ENCODE measurements around the gene HMG20B.
A peak's percentile ranks its signal among the peaks of the same experiment; 100 is the strongest.

Gene HMG20B

DNA sequence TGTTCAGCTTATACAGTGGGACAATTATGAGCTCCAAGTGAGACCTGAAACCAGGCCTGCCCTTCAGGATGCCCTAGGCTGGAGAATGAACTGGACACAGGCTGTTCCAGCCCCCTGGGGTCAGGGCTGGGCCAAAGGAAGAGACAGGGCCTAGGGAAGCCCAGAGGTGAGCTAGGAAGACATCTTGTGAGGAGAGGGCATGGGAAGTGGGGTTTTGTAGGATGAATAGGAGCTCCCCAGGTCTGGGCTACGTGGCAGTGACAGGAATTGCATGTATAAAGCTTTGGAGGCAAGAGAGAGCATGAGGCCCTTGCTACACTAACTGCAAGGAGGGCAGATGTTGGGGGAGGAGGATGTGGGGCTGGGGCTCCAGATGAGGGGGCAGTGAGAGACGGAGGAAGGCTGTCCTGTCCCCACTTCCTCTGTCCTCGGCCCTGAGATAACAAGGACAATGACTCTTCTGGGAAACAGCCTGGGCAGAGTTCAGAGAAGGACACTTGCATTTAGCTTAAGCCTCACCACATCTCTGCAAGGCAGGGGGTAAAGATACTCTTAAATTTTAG lies 35.4 kb downstream of the HMG20B start:
- no peak for DNase-seq

GRCh38 chr19:3608750-3609322 lies 36.1 kb downstream of the HMG20B start:
- no peak for DNase-seq

DNA sequence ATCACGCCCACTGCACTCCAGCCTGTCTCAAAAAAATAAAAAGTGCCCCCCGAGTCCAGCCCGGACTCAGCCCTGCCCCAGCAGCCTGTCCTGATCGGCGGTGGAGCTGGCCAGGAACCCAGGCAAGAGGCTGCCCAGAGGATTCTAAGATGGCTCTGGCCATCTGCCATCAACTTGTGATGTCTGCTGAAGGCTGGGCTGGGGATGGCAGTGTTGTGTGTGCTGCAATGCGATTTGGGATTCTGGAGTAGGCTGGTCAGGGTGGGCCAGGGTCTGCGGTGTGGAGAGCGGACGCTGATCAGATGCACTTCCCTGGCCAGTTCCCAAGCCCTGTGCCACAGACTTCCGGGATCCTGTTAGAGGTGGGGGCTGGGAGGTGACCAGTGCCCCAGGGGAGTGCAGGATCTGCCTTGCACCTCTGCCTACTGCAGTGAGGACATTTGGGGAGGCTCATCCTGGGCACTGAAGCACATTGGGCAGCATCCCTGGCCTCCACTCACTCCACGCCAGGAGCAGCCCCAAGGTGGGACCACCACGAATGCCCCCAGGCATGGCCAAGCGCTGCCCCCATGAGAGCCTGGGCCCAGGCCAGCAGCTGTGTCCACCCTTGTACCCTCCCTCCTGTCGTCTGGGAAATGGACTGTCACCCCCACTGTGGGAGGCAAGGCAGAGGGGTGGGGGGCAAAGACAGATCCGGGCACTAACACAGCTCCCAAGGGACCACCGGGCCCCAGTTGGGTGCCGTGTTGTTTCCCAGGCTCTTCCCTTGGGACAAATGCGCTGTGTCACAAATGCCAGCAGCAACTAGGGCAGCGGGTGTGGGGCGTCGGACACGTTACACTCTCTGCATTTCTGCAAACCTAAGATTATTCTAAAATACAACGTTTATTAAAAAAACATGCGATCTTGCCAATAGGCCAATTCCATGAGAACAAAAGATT lies 37.3 kb downstream of the HMG20B start:
- no peak for DNase-seq

DNA sequence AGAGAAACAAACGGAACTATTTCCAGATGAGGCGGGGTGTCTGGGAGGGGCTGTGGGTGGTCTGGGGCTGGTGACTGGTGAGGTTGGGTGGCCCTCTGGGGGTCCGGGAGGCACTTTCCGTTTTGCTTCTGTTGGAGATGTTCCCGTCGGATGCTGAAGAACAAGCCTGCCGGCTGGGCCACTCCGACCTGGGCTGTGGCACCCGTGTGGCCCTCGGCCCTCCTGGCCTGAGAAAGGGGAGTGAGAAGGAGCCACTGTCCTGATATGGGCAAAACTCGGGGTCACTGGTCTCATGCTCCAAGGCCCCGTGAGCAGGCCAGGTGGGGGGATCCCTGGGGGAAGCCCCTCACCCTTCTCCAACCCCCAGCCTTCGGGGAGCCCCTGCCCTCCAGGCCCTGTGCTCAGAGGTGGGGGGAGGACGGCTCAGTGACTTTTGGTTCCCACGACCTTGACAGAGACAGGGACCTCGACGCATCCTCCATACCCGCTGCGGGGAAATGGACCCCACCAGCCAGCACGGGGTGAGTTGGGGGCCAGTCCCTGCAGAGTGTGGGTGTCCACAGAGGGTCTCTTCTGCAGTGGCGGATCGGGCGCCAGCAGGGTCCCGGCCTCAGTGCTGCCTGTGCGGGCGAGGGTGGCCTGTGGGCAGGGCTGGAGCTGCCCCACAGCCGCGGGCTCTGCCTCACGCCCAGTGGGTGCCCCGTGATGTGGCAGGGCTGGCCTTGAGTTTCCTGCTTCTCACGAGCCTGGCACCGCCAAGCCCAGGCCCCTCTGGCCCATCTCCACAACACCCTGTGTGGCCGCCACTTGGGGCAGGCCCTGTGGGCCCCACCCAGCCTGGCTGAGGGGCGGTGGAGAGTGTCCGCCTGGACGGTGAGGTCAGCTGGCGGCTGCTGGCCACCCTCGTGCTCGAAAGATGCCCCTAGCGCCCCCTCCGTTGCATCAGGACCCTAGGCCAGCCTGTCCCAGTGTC lies 38.3 kb downstream of the HMG20B start:
- no peak for DNase-seq

DNA sequence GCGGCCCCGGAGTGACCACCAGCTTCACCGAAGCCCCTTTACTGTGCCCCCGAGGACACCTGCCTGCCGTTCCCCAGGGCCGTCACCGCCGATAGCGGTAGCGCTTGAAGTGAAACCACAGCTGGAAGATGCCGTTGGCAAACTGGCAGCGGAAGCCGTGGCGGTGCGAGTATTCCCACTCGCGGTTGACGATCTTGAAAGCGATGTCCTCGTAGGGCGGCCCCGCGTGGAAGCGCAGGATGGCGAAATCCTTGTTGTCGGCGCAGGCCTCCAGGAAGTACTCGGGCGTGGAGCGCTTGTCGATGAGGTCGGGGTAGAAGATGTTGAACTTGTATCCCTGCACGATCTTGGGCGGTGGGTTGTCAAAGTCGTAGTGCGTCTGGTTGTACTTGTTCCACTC lies 39.1 kb downstream of the HMG20B start:
- DNase-seq: no peak

GRCh38 chr19:3612330-3612729 lies 39.6 kb downstream of the HMG20B start:
- no peak for DNase-seq

GRCh38 chr19:3612901-3613741 lies 40.4 kb downstream of the HMG20B start:
- no peak for DNase-seq

- no peak for DNase-seq
These were observed 41.3 kb downstream of the HMG20B start for GRCh38 chr19:3613818-3614661.

- DNase-seq: no peak
These were observed 42.2 kb downstream of the HMG20B start for GRCh38 chr19:3614858-3615505.

DNA sequence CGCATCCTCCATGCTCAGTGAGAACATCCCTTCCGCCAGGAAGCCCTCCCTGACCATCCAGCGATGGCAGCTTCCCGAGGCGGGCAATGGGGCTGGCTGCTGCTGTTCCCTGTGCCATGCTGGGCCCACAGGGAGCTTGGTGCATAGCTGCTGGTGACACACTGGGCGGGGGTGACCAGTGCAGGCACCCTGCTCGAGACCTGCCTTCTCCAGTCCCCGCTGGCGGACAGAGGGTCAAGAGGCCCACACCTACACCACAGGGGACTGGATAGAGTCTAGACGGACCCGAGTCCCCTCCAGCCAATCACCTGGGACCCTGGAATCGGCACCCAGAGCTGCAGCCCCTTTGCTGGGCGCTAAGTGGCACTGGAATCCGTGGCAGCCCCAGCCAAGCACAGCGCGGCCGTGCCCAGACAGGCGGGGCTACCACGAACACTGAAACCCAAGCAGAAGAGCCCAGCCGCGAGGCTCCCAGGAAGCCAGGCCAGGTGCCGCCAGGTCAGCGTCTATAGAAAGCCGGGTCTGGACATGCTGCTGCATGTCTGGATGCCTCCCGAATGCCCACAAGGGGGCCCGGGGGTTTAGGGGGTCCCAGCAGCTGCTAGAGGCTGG lies 42.9 kb downstream of the HMG20B start:
- no peak for DNase-seq

DNA sequence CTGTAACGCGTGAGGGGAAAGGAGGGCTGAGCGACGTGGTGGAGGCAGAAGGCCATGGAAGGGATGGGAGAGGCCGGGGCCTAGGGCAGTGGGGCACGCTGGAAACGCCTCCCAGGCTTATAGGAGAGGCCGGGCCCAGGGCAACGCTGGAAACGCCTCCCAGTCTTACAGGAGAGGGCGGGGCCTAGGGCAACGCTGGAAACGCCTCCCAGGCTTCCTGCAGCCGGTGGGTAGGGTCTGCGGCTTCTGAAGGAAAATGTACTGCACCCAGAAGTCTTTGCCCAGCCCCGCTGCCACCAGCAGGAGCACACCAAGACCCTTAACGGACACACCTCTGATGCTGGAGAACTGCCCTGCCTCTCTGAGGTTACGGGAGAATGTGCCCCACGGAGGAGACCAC lies 44.7 kb downstream of the HMG20B start:
- no peak for DNase-seq

DNA sequence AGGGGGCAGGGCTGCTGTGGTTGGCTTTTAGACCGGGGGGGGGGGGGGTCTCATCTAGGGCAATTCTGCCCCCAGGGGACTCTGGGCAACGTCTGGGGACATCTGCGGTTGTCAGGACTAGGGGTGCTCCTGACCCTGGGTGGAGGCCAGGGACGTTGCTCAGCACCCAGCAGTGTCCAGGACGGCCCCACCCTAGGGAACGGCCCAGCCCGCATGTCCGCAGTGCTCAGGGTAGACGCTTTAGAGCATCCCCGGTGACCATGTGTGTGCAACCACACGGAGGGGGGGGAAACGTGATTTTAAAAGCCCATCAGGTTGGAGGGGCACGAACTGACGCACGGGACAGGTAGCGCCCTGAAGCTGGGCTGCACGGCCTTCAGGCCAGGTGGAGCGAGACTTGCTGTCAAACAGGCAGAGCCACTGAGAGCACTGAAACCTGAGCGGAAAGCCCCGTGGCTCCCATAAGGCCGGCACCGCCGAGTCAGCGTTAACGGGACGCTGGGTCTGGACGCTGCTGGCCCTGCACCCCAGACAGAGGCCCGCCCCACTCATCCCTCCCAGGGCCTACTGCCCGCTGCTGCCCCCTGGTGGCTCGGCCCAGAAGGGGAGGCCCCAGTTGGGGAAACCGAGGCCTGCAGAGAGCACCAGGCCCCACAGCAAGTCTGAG lies 45.5 kb downstream of the HMG20B start:
- DNase-seq: peak; percentile 45

GRCh38 chr19:3618811-3619630 lies 46.3 kb downstream of the HMG20B start:
- DNase-seq: no peak

GRCh38 chr19:3619631-3620012 lies 46.9 kb downstream of the HMG20B start:
- no peak for DNase-seq

DNA sequence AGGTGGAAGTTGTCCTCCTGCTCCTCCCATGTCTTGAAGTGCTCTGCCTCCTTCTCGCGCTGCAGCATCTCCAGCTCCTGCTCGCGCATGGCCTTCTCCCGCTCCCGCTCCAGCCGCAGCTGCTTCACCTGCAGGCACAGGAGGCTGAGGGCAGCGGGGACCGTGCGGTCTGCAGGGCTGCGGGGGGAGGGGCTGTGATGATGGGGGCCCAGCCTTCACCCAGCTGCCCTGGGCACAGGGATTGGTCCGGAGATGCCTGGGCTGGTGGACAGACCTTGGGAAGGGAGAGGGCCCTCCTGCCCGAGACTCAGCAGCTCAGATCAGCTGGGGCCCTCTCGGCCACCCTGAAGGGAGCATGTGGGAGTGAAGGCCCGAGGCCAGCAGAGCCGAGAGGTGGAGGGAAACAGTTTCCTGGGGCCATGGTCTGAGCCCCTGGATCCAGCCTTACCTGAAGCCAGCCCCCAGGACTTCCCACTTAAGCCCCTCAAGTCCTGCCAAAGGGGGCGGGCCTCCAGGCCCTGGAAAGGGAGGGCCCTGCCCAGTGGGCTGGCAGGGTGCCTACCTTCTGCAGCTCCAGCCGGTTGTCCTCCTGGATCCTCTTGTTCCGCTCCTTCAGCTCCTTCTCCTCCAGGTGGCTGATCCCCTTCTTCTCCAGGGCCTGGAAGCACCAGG lies 47.5 kb downstream of the HMG20B start:
- no peak for DNase-seq

DNA sequence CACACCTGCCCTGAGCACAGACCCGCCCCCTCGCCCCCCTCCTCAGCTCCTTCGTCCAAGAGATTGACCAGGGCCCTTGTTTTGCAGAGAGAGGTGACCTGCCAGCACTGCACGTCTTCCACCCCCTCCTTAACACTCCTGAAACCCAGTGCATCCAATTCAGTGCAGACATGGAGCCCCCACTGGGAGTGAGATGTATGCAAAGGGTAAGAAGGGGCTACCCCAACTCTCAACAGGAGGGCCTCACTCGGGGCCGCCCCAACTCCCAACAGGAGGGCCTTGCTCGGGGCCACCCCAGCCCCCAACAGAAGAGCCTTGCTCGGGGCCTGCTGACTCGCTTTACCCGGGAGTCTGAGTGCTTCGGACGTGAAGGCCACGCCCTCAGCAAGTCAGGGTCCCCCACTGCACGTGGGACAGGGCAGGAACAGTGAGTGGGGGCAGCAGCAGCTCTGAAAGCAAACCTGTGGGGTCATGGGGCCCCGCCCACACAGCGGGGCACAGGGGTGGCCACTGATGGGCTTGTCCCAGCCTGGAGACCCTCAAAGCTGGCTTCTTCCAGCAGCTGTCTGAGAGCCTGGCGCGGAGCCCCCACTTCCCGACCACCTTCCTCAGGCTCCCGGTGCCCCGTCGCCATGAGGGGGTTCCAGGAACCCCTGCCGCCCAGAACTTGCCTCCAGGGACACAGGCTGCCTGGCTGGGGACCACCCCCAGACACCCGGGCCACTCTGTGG lies 48.2 kb downstream of the HMG20B start:
- no peak for DNase-seq

DNA sequence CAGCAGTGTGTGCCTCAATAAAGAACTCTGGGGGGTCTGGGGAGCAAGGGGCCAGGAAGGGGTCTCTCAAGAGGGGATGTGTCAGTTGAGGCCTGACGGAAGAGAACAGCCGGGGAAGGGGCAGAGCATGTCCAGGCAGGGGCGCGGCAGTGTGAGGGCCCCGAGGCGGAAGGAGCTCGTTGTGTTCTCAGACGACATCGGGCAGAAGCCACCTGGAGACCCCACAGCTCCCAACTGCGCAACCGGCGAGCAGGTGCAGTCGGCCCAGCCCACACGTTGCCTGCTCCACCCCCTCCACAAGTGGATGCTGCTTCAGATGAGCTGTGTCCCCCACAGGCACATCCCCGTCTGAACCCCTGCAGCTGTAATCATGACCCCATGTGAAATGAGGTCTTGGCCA lies 48.9 kb downstream of the HMG20B start:
- DNase-seq: no peak

Measured in CD4-positive, alpha-beta T cell treated with Interleukin-17A for 1 hour (primary cell).